Ishikawa (cell line): ENCODE measurements around the gene ALDH1L1.

ENCODE experiments used
- CEBPB ChIP-seq: IDR thresholded peaks from 2 replicates; pipeline ENCODE4 v1.6.1; 2012
- CREB1 ChIP-seq: IDR thresholded peaks from 2 replicates; pipeline ENCODE4 v1.6.1; 2012; ENCODE audit warnings: low read depth
- EGR1 ChIP-seq: IDR thresholded peaks from 2 replicates; pipeline ENCODE4 v1.6.1; 2012
- EP300 ChIP-seq: IDR thresholded peaks from 2 replicates; pipeline ENCODE4 v1.6.1; 2012; ENCODE audit warnings: borderline replicate concordance
- FOXM1 ChIP-seq: IDR thresholded peaks from 2 replicates; pipeline ENCODE4 v1.6.1; 2012; ENCODE audit warnings: low read depth, borderline replicate concordance
- MAX ChIP-seq: IDR thresholded peaks from 2 replicates; pipeline ENCODE4 v1.6.1; 2012
- NFIC ChIP-seq: IDR thresholded peaks from 2 replicates; pipeline ENCODE4 v1.6.1; 2012
- RAD21 ChIP-seq: IDR thresholded peaks from 2 replicates; pipeline ENCODE4 v1.6.1; 2012; ENCODE audit warnings: low read depth
- REST ChIP-seq: IDR thresholded peaks from 2 replicates; pipeline ENCODE4 v1.6.1; 2012; ENCODE audit warnings: low read depth, mild to moderate bottlenecking
- TAF1 ChIP-seq: IDR thresholded peaks from 2 replicates; pipeline ENCODE4 v1.6.1; 2012; ENCODE audit warnings: low read depth, mild to moderate bottlenecking
- TCF12 ChIP-seq: IDR thresholded peaks from 2 replicates; pipeline ENCODE4 v1.6.1; 2012; ENCODE audit warnings: low read depth
- TEAD4 ChIP-seq: IDR thresholded peaks from 2 replicates; pipeline ENCODE4 v1.6.1; 2012
- USF1 ChIP-seq: IDR thresholded peaks from 2 replicates; pipeline ENCODE4 v1.6.1; 2012
- YY1 ChIP-seq: IDR thresholded peaks from 2 replicates; pipeline ENCODE4 v1.6.1; 2012; ENCODE audit warnings: low read depth
- ZBTB7A ChIP-seq: IDR thresholded peaks from 2 replicates; pipeline ENCODE4 v1.6.1; 2012; ENCODE audit warnings: low read depth

ALDH1L1 gene

DNA sequence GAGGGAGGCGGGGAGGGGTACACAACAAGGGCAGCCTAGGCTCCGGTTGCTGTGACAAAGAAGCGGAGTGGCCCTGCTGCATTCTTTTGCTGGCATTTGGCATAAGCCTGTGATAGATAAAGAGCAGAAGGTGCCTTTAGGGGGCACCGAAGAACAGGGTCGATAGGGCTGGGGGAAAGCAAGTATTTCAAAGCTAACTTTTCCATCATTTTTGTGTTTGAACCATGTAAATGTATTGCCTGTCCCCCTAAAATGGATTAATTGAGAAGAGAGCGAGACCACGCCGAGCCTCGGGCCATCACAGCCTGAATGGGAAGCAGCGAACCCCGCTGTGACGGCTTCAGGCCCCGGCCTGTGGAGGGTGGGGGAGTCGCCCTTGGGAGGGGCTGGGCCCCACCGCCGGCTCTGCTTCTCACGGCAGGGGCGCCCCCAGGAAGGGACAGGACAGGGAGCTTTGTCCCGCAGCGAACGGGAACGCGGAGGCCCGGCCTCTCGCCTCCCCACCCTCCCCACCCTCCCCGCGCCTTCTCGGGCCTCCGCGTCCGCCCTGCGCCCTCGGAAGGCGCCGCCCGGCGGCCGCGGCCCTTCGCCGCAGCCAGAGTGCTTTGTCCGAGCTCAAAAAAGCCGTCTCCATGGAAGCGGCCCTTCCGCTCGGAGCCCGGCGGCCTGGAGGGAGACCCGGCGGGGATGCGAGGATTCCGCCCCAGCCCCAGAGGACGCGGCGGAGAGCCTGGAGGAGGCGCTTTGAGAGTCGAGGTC is 32.4 kb upstream of the ALDH1L1 start:
- TF ChIP-seq ZBTB7A: no peak
- TF ChIP-seq FOXM1: no peak
- TF ChIP-seq RAD21: no peak
- no peak for TF ChIP-seq USF1
- no peak for TF ChIP-seq CREB1
- TF ChIP-seq EP300: no peak
- no peak for TF ChIP-seq EGR1
- no peak for TF ChIP-seq CEBPB
- no peak for TF ChIP-seq YY1
- no peak for TF ChIP-seq TCF12
- no peak for TF ChIP-seq TAF1
- TF ChIP-seq NFIC: no peak

GRCh38 chr3:126212250-126212619 is 31.8 kb upstream of the ALDH1L1 start:
- TF ChIP-seq FOXM1 (no peak), TCF12 (no peak), ZBTB7A (no peak), MAX (no peak), NFIC (no peak), TAF1 (no peak), REST (no peak), USF1 (no peak), EGR1 (no peak), CEBPB (no peak), EP300 (no peak), RAD21 (no peak), YY1 (no peak)

GRCh38 chr3:126211569-126211968 is 31.2 kb upstream of the ALDH1L1 start:
- TF ChIP-seq TEAD4 (peak; percentile 70), CEBPB (no peak), FOXM1 (peak; percentile 74; the same call in 1 of the 2 replicates), TCF12 (peak; percentile 90), REST (no peak), MAX (peak; percentile 70; the same call in 1 of the 2 replicates), YY1 (peak; percentile 48; the same call in 1 of the 2 replicates), EGR1 (no peak), NFIC (peak; percentile 96), TAF1 (no peak), RAD21 (peak; percentile 26; the same call in 1 of the 2 replicates), EP300 (peak; percentile 89), ZBTB7A (peak; percentile 76), USF1 (peak; percentile 54), CREB1 (no peak)

GRCh38 chr3:126210606-126211005 is 30.2 kb upstream of the ALDH1L1 start:
- TF ChIP-seq RAD21 (no peak), CEBPB (no peak), CREB1 (no peak), NFIC (no peak), TEAD4 (no peak), EP300 (no peak), MAX (0 out of 2 replicates have a peak, but pooled peaks have one; percentile 22), FOXM1 (no peak)

- no peak for TF ChIP-seq NFIC
- no peak for TF ChIP-seq TEAD4
- no peak for TF ChIP-seq USF1
- no peak for TF ChIP-seq ZBTB7A
- TF ChIP-seq YY1: no peak
- no peak for TF ChIP-seq FOXM1
- no peak for TF ChIP-seq EGR1
- no peak for TF ChIP-seq RAD21
- no peak for TF ChIP-seq MAX
- no peak for TF ChIP-seq EP300
- no peak for TF ChIP-seq TCF12
- TF ChIP-seq CREB1: no peak
- TF ChIP-seq TAF1: no peak
Observed at GRCh38 chr3:126209741-126210140, 29.4 kb upstream of the ALDH1L1 start.
